Stimulated activated CD4-positive, alpha-beta T cell treated with anti-CD3 and anti-CD28 coated beads, TNF-alpha, amount 100 ng/mL, for 4 hours (primary cell): ENCODE data around the gene EXOC6.

Experiments
- DNase-seq, 3 experiments: peaks; one replicate each; pipeline ENCODE4 v3.0.0-alpha.2; 2020; ENCODE audit warnings: low read depth in 3 of 3

Gene EXOC6

GRCh38 chr10:93065675-93066543 lies 217.6 kb downstream of the EXOC6 start:
- no peak for DNase-seq

DNA sequence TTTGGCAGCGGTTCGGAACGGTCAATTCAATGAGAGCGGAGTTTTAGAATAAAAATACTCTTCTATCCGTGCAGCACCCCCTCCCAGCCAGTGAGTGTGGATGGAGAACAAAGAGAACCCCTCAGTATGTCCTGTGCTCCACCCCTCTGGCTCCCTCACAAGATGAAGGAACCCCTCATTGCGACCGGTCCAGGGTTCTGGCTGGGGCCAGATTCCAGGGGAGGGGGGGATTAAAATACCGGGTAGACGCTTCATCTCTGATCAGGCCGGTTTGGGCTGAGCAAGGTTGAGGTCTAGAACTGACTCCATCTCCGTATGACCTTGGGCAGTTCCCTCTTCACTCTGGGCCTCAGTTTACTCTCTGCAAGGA lies 218.2 kb downstream of the EXOC6 start:
- DNase-seq, result no peak

- DNase-seq, result no peak
These were observed 219.4 kb downstream of the EXOC6 start for GRCh38 chr10:93067443-93068365.

- DNase-seq, result no peak
These were observed 220.3 kb downstream of the EXOC6 start for GRCh38 chr10:93068411-93069244.

DNA sequence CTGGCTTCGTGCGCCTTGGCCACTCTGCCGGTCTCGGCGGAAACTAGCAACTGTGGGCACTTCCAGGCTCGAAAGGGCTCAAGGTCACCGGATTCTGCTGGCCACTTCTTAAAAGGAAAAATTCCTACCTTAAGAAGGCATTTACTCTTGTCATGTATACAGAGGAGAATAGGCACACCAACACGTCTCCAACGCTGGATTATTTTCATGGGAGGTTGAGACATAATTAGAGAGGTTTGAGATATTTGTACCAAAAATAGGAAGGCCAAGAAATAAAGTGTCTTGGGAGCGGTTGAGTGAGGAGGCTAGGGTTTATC lies 220.9 kb downstream of the EXOC6 start:
- no peak for DNase-seq

- DNase-seq, result no peak
These were observed 222.3 kb downstream of the EXOC6 start for GRCh38 chr10:93070378-93071176.

DNA sequence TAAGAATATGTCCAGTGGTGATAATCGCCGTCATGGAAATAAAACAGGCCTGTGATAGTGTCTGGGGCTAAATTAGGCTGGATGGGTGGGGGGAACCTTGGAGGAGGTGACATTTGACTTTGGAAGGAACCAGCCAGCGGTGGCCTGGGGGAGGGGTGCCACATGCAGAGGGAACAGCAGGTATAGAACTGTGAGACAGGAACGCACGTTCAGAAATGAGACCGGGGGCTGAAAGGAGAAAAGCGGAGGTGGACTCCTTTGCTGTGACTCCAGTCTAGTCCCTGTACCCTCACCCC lies 222.8 kb downstream of the EXOC6 start:
- DNase-seq, result no peak

DNA sequence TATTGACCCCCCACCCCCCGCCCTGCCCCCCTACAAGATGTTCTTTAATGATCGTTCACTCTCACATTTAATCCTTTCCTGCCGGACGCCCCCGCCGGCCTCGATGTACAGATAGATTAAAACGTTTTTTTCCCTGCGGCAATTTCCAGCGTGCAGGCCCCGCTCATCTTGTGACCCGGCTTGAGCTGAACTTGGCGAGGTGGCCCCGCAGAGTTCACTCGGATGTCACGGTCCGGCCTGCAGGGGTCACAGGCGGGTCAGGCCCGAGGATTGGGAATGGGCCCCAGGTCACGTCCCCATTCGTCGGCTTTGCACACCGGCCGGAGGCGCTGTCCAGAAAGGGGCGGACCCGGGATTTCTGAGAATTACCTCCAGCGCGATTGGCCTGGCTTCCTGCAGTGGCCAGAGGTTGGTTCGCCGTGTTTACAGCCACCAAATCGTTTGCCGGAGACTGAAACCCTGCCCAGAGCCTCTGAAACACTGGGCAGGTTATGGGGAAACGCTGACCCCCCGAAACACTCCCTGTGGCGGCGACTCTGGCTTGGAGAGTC lies 223.4 kb downstream of the EXOC6 start:
- no peak for DNase-seq

DNA sequence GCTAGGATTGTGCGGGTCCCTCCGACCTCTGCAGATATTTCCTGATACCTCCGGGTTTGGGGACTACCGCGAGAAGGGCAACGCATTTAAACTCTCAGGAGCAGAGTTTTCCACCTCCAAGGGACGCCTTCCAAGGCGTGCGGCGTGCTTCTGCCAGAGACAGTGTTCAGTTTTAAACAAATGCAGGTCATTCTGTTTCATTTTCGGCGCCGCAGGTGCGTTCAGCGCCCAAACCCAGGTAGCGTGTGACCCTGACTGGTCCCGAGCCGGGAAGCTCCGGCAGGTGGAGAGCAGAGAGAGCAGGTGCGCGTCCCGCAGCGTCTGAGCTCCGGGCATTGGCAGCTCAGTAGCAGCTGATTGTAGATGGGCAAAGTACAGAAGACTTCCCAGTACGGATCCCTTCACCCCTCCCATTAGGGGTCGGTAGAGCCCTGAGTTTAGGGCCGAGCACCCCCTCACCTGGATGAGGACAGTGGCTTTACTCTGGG lies 223.9 kb downstream of the EXOC6 start:
- DNase-seq, result no peak

DNA sequence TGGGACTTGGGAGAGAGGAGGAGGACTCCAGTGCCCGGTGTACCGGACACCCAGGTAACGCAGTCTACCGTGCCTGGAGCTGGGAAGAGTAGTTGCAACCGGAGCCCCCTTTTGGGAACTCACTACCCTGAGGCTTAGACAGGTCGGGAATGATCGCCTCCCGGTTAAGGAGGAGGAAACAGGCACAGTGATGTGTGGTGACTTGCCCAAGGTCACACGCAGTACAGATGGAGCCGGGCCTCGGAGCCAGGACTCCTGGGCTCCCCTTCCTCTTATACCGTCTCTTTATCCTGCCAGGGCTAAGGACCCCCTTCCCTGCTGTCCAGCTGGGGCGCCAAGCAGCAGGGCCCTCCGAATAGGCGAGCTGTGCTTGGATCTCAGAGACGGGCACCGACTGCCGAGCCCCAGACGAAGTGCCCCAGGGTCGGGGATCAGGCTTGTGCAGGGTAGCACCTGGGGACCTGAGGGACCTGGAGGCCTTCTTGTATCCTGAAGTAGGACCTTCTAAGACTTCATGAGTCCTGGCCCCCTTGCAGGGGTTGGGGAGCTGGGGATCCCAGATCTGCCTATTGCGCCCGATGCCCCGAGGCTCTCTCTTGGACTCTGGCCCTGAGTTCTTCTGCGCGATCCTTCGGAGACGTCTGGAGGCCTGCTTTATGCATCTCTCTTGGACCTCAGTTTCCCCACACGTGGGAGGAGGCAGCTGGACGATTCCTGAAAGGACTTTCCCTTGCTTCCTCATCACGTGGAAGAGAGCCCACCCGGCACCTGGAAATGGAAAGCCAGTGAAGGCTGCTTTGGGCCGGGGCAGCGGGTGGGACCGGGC lies 224.6 kb downstream of the EXOC6 start:
- DNase-seq, result no peak

DNA sequence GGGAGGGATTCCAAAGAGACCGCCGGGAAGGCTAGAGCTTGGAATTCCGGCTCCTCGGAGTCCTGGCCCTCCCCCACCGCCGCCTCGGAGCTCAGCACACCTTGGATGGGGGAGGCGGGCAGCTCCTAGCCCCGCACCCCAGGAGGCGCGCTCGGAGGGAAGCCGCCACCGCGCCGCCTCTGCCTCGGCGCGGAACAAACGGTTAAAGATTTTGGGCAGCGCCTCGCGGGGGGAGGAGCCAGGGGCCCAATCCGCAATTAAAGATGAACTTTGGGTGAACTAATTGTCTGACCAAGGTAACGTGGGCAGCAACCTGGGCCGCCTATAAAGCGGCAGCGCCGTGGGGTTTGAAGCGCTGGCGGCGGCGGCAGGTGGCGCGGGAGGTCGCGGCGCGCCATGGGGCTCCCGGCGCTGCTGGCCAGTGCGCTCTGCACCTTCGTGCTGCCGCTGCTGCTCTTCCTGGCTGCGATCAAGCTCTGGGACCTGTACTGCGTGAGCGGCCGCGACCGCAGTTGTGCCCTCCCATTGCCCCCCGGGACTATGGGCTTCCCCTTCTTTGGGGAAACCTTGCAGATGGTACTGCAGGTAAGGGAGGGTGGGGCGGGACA lies 225.3 kb downstream of the EXOC6 start, which contains the start of gene CYP26A1:
Gene CYP26A1, plus strand, starts transcription at position 355 of the 608 bp plus-strand sequence. Its CDS starts 42 bp downstream, at position 397.
- DNase-seq, result no peak

DNA sequence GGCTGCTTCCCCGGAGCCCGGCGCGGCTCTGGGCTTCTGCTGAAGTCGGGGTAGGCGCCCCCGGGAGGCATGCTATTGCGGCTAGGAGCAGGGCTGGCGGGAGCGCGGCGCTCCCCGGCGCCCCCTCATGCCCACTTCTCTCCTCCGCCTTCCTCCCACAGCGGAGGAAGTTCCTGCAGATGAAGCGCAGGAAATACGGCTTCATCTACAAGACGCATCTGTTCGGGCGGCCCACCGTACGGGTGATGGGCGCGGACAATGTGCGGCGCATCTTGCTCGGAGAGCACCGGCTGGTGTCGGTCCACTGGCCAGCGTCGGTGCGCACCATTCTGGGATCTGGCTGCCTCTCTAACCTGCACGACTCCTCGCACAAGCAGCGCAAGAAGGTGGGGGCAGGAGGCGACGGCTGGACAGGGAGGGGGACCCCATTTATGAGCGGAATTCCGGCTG lies 225.9 kb downstream of the EXOC6 start:
- DNase-seq, result no peak

GRCh38 chr10:93074597-93075368 lies 226.5 kb downstream of the EXOC6 start:
- DNase-seq, result no peak

GRCh38 chr10:93075369-93076221 lies 227.3 kb downstream of the EXOC6 start:
- no peak for DNase-seq

GRCh38 chr10:93076871-93077270 lies 228.6 kb downstream of the EXOC6 start:
- no peak for DNase-seq

DNA sequence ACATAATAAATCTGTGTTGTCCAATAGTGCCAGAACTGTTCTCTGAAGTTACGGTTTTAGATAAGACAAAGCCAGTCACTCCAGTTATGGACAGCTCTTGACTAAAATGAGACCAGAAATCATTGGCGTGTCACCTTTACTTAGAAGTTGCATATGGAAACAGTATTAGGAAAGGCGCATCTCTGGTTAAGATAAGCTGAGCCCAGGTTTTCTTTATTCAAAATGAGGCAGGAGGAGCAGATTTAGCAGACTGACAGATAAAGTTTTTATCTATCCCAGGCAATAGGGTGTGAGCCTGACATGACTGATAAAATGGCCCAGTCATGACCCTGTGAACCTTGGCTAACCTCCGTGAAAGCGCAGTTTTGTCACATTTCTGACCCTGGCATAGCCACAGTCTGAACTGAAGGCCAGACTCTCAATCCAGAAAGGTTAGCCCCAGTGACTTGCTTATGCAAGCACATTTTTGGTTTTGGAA lies 229.6 kb downstream of the EXOC6 start:
- DNase-seq, result no peak

DNA sequence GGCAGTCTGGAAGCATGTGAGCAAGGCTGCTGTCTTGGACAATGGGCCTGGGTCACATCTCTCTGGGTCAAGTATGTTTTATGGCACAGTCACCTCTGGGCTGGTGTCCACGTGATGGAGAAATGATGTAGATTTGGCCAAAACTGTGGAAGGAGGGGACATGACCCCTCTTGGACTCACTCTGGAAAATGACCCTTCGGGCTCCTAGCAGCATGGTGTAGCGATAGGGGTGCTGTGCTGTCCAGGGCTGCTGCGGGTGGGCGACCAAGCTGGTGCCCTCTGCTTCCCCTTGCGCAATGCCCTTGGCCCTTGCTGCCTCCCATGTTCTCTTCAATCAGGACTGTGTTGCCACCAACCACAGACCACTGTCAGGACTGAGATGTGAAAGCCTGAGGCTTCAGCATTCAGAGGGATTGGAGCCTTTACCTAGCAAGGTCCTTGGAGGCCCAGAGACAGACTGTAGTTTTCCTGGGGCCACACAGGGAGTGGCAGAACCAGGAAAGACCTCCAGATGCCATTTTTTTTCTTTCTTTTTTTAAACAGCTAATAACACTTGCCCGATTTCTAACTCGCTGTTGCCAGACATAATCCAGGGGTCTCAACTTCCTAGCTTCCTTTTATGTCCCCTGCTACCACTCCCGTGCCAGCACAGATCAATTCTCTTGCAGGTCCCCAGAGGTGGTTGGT lies 231.5 kb downstream of the EXOC6 start:
- no peak for DNase-seq
